Panc1 (cell line): ENCODE data around the gene NLRP8.
"Not testable (repeated sequence)": the region's sequence is repeated elsewhere in the genome, so short reads cannot be mapped to it uniquely, and the experiment has no call there.

Experiments
- POLR2AphosphoS5 ChIP-seq: IDR thresholded peaks from 2 replicates; pipeline ENCODE4 v1.6.1; 2012; ENCODE audit warnings: mild to moderate bottlenecking, low read depth, low read length, moderate library complexity
- REST ChIP-seq, 2 experiments: IDR thresholded peaks; 2 replicates each; pipeline ENCODE4 v1.6.1; 2011 to 2012; ENCODE audit warnings: low read depth in 2 of 2, control low read depth in 1 of 2, low read length in 1 of 2, mild to moderate bottlenecking in 1 of 2, moderate library complexity in 1 of 2; ENCODE audit not compliant: insufficient read depth in 1 of 2
- SIN3A ChIP-seq: IDR thresholded peaks from 2 replicates; pipeline ENCODE4 v1.6.1; 2012; ENCODE audit warnings: low read depth, mild to moderate bottlenecking, low read length, moderate library complexity, borderline replicate concordance; ENCODE audit not compliant: insufficient read depth
- TCF7L2 ChIP-seq: IDR thresholded peaks from 2 replicates; pipeline ENCODE4 v1.6.1; 2011; ENCODE audit warnings: mild to moderate bottlenecking, low read depth, low read length, inconsistent platforms
- TF ChIP-seq, protein P1 (sequence below): fragments of 450-650 bp; IDR thresholded peaks from 2 replicates; pipeline ENCODE4 v1.5.1; 2017; ENCODE audit warnings: mild to moderate bottlenecking

DNA sequence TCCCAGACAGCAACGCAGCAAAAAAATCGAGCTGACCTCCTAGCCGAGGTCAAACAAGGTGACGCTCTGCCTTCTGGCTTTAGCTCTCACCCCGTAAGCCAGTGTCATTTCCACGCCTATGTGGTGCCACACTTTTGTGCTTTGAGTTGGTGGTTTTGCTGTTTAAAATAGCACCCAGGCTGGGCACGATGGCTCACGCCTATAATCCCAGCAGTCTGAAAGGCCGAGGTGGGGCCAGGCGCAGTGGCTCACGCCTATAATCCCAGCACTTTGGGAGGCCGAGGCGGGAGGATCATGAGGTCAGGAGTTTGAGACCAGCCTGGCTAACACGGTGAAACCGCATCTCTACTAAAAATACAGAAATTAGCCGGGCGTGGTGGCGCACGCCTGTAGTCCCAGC, 2.9 kb downstream of the NLRP8 start:
- TF ChIP-seq, protein P1, sequence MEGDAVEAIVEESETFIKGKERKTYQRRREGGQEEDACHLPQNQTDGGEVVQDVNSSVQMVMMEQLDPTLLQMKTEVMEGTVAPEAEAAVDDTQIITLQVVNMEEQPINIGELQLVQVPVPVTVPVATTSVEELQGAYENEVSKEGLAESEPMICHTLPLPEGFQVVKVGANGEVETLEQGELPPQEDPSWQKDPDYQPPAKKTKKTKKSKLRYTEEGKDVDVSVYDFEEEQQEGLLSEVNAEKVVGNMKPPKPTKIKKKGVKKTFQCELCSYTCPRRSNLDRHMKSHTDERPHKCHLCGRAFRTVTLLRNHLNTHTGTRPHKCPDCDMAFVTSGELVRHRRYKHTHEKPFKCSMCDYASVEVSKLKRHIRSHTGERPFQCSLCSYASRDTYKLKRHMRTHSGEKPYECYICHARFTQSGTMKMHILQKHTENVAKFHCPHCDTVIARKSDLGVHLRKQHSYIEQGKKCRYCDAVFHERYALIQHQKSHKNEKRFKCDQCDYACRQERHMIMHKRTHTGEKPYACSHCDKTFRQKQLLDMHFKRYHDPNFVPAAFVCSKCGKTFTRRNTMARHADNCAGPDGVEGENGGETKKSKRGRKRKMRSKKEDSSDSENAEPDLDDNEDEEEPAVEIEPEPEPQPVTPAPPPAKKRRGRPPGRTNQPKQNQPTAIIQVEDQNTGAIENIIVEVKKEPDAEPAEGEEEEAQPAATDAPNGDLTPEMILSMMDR: not testable (repeated sequence)
- not testable (repeated sequence) for TF ChIP-seq TCF7L2; SIN3A; REST (IDR thresholded peaks at IDR 0.05; ENCODE audit: insufficient read depth in 1 of 2, low read depth in 2 of 2, low read length in 1 of 2); POLR2AphosphoS5
